Stomach (tissue), 4 donors: ENCODE results near the gene ZNF135.

ENCODE experiments used
- EP300 ChIP-seq: sonication (generic); formaldehyde crosslinking; IDR thresholded peaks from one replicate; pipeline ENCODE4 v1.6.1; 2017; ENCODE audit warnings: antibody characterized with exemption
- POLR2A ChIP-seq, 4 donors: fragments of 450-650 bp; IDR thresholded peaks; one replicate each; pipeline ENCODE4 v1.6.1; 2016; ENCODE audit warnings: antibody characterized with exemption in 4 of 4, control low read depth in 2 of 4, mild to moderate bottlenecking in 1 of 4, moderate library complexity in 1 of 4
- TF ChIP-seq, protein P1 (sequence below), 7 experiments: fragments of 450-650 bp in 4 of 7; fragments of 200-600 bp in 3 of 7; sonication (generic) in 3 of 7; IDR thresholded peaks; one replicate each; pipeline ENCODE4 v1.5.1; 2016 to 2019; ENCODE audit warnings: antibody characterized with exemption in 7 of 7, control low read depth in 2 of 7, mild to moderate bottlenecking in 1 of 7

DNA sequence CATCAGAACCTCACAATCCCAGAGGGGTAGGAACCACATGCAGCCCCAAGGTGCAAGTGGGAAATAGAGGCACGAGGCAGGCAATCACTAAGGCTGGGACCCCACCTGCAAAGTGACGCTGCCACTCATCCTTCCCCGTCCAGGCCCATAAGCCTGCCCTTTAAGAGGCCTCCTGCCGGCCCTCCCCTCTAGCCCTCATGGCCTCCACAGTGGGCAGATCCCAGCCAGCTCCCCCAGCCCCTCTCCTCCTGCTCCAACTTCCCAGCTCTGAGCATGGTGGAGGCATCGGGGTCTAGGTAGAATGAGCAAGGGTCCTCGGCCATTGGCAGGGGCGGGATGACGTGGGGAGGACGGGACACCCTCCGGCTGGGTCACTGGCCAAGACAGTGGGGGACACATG is 36.2 kb downstream of the ZNF135 start:
- no peak for TF ChIP-seq POLR2A (IDR thresholded peaks at IDR 0.05)
- TF ChIP-seq, protein P1, sequence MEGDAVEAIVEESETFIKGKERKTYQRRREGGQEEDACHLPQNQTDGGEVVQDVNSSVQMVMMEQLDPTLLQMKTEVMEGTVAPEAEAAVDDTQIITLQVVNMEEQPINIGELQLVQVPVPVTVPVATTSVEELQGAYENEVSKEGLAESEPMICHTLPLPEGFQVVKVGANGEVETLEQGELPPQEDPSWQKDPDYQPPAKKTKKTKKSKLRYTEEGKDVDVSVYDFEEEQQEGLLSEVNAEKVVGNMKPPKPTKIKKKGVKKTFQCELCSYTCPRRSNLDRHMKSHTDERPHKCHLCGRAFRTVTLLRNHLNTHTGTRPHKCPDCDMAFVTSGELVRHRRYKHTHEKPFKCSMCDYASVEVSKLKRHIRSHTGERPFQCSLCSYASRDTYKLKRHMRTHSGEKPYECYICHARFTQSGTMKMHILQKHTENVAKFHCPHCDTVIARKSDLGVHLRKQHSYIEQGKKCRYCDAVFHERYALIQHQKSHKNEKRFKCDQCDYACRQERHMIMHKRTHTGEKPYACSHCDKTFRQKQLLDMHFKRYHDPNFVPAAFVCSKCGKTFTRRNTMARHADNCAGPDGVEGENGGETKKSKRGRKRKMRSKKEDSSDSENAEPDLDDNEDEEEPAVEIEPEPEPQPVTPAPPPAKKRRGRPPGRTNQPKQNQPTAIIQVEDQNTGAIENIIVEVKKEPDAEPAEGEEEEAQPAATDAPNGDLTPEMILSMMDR (IDR thresholded peaks at IDR 0.05) = no peak
- TF ChIP-seq EP300 = no peak
